Fibroblast of lung (primary cell): ENCODE data around the gene HEPACAM. TPM values are rescaled to one million over a fixed set of nuclear protein-coding genes. Genes with fewer than 3 reads are reported as not detected.

ENCODE experiments used
- DNase-seq, 2 donors: peaks; one replicate each; pipeline versions ENCODE4 v3.0.0 to v3.0.0-alpha.2; 2010; ENCODE audit warnings: low read depth in 2 of 2
- H2AFZ ChIP-seq: 2 replicates; pipeline ENCODE4 v1.5.1; 2012; ENCODE audit warnings: low read length, control low read depth, inconsistent platforms
- H3K27ac ChIP-seq: 2 replicates; pipeline ENCODE4 v1.5.1; 2011; ENCODE audit warnings: low read length, control low read depth; ENCODE audit not compliant: insufficient read depth
- H3K27me3 ChIP-seq: 2 replicates; pipeline ENCODE4 v1.5.1; 2011; ENCODE audit warnings: mild to moderate bottlenecking, low read length; ENCODE audit not compliant: control insufficient read depth, insufficient read depth
- H3K36me3 ChIP-seq: 2 replicates; pipeline ENCODE4 v1.5.1; 2011; ENCODE audit warnings: low read length; ENCODE audit not compliant: control insufficient read depth, insufficient read depth
- H3K4me1 ChIP-seq: 2 replicates; pipeline ENCODE4 v1.5.1; 2011; ENCODE audit warnings: low read length; ENCODE audit not compliant: control insufficient read depth, insufficient read depth; ENCODE audit errors: extremely low read depth
- H3K4me2 ChIP-seq: 2 replicates; pipeline ENCODE4 v1.5.1; 2011; ENCODE audit warnings: low read length, control low read depth; ENCODE audit not compliant: insufficient read depth; ENCODE audit errors: extremely low read depth
- H3K4me3 ChIP-seq, 4 experiments: fragments of 200-600 bp in 1 of 4; sonication (generic) in 1 of 4; replicated peaks in 1 of 4; 2 replicates each; pipeline ENCODE4 v1.5.1; 2011 to 2016; ENCODE audit warnings: low read length in 4 of 4, low read depth in 3 of 4, mild to moderate bottlenecking in 3 of 4, control low read depth in 2 of 4, inconsistent platforms in 1 of 4, mixed read lengths in 1 of 4; ENCODE audit not compliant: insufficient read depth in 1 of 4; ENCODE audit errors: control extremely low read depth in 1 of 4
- H3K79me2 ChIP-seq: 2 replicates; pipeline ENCODE4 v1.5.1; 2012; ENCODE audit warnings: mild to moderate bottlenecking, low read length, inconsistent platforms; ENCODE audit not compliant: control insufficient read depth, insufficient read depth
- H3K9ac ChIP-seq: 2 replicates; pipeline ENCODE4 v1.5.1; 2011; ENCODE audit warnings: mild to moderate bottlenecking, low read length, control low read depth; ENCODE audit not compliant: insufficient read depth
- H3K9me3 ChIP-seq: 2 replicates; pipeline ENCODE4 v1.5.1; 2012; ENCODE audit warnings: low read depth, low read length; ENCODE audit not compliant: control insufficient read depth, insufficient read depth
- H4K20me1 ChIP-seq: 2 replicates; pipeline ENCODE4 v1.5.1; 2011; ENCODE audit warnings: low read length; ENCODE audit not compliant: control insufficient read depth, insufficient read depth; ENCODE audit errors: extremely low read depth
- EZH2 ChIP-seq: IDR thresholded peaks from 2 replicates; pipeline ENCODE4 v1.5.1; 2012; ENCODE audit warnings: low read length, control low read depth, mild to moderate bottlenecking; ENCODE audit errors: missing control alignments
- polyA plus RNA-seq, 2 donors: library from polyadenylated mRNA; depleted of rRNA in 1 of 2; stranded (reverse) in 1 of 2; unstranded in 1 of 2; fragments of >200 nt; gene quantifications; 2 replicates each; pipeline ENCODE4 v1.2.1, GENCODE V29; 2011 to 2012; ENCODE audit warnings: missing spikeins in 1 of 2
- total RNA-seq: library from RNA; depleted of rRNA; stranded (reverse); fragments of >200 nt; gene quantifications from 2 replicates; pipeline ENCODE4 v1.2.1, GENCODE V29; 2014
- TF ChIP-seq, protein P1 (sequence below), 2 donors: IDR thresholded peaks in 1 of 2; conservative IDR thresholded peaks in 1 of 2; 1 replicate in 1 of 2; 2 replicates in 1 of 2; pipeline ENCODE4 v1.5.1; 2011 to 2012; ENCODE audit warnings: low read length in 2 of 2, control low read depth in 1 of 2, inconsistent platforms in 1 of 2, low read depth in 1 of 2, mild to moderate bottlenecking in 1 of 2

Gene HEPACAM
- total and polyA plus RNA-seq, 2 donors (not counting 1 experiment from before 2014, with no cell fraction given), result under 0.01 to 0.11 TPM

GRCh38 chr11:124887667-124888013, 48.2 kb downstream of the HEPACAM start:
- no peak overlapping the region for H2AFZ ChIP-seq

DNA sequence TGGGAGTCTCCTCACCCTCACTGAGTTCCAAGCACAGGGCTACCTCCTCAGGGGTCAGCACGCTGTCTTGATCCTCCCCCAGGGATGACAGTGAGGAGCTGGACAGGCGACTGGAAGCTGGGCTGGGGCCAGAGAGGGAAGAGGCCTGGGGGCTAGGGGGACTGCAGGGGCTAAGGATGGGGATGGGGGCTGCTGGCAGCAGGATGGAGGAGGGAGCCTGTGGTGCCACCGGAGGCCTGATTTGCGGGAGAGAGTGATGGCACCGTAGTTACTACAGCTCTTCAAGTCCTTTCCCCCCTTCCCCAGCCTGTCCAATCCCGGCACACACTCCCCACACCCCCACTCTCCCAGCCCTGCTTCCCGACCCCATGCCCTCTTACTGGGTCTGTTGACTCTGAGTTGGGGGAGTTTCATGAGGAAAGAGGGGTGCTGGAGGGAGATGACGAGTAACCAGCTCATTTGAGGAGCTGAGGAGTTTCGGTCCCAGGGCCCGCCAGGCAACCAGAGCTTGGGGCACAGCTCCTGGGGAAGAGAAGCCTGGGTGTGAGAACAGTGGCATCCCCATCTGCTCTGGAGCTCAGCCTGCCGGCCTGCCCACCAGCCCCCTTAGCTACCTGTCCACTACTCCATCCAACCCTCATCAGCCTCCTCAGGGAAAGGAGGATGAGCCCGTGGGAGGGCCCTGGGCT, 48.7 kb downstream of the HEPACAM start:
- no peak overlapping the region for H3K9ac ChIP-seq
- H3K4me1 ChIP-seq, result peaks cover 6% of the 10 kb centered on the region
- H3K4me3 ChIP-seq, result no peak overlapping the region
- no peaks in the 10 kb centered on the region for H3K79me2 ChIP-seq
- no peaks in the 10 kb centered on the region for H4K20me1 ChIP-seq
- H2AFZ ChIP-seq, result no peak overlapping the region
- no peak for DNase-seq
- no peak overlapping the region for H3K4me2 ChIP-seq
- no peak overlapping the region for H3K27ac ChIP-seq
- no peaks in the 10 kb centered on the region for H3K36me3 ChIP-seq
- TF ChIP-seq, protein P1, sequence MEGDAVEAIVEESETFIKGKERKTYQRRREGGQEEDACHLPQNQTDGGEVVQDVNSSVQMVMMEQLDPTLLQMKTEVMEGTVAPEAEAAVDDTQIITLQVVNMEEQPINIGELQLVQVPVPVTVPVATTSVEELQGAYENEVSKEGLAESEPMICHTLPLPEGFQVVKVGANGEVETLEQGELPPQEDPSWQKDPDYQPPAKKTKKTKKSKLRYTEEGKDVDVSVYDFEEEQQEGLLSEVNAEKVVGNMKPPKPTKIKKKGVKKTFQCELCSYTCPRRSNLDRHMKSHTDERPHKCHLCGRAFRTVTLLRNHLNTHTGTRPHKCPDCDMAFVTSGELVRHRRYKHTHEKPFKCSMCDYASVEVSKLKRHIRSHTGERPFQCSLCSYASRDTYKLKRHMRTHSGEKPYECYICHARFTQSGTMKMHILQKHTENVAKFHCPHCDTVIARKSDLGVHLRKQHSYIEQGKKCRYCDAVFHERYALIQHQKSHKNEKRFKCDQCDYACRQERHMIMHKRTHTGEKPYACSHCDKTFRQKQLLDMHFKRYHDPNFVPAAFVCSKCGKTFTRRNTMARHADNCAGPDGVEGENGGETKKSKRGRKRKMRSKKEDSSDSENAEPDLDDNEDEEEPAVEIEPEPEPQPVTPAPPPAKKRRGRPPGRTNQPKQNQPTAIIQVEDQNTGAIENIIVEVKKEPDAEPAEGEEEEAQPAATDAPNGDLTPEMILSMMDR (conservative IDR thresholded peaks at IDR 0.05 in 1 of 2, IDR thresholded peaks at IDR 0.05 in 1 of 2; ENCODE audit: low read depth in 1 of 2, low read length in 2 of 2), result no peak
- TF ChIP-seq EZH2, result no peak
- H3K27me3 ChIP-seq, result no peaks in the 10 kb centered on the region
- no peaks in the 10 kb centered on the region for H3K9me3 ChIP-seq

More at GRCh38 chr11:124887667-124888013, 48.2 kb downstream of the HEPACAM start:
- no peaks in the 10 kb centered on the region for H3K36me3 ChIP-seq
- no peaks in the 10 kb centered on the region for H3K79me2 ChIP-seq
- no peaks in the 10 kb centered on the region for H3K27me3 ChIP-seq
- H3K4me1 ChIP-seq, result peaks cover 5% of the 10 kb centered on the region
- DNase-seq, result no peak
- no peaks in the 10 kb centered on the region for H4K20me1 ChIP-seq
- no peak overlapping the region for H3K27ac ChIP-seq
- H3K4me2 ChIP-seq, result no peak overlapping the region
- no peaks in the 10 kb centered on the region for H3K9me3 ChIP-seq
- TF ChIP-seq EZH2, result no peak
- TF ChIP-seq, protein P1 (conservative IDR thresholded peaks at IDR 0.05 in 1 of 2, IDR thresholded peaks at IDR 0.05 in 1 of 2; ENCODE audit: low read depth in 1 of 2, low read length in 2 of 2), result no peak
- H3K9ac ChIP-seq, result no peak overlapping the region
- H3K4me3 ChIP-seq, result no peak overlapping the region

DNA sequence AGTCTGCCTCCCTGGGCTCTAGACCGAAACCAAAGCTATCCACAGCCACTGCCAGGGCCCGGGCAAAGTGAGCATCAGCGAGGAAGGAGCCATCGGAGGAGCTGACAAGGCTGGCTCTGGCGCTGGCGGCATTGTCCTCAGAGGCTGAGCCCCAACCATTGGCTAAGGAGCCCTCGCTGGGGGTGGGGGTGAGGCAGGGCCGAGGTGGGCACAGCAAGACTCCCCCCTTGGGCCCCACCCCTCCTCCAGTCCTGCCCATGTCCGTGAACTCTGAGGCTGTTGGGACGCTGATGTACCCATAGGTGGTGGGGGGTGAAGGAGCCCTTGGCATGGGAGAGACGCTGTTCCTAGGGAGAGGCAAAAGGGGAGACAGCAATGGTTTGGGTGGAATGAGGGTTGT, 49.4 kb downstream of the HEPACAM start:
- H2AFZ ChIP-seq, result no peak overlapping the region
- no peak overlapping the region for H3K4me2 ChIP-seq
- H3K27me3 ChIP-seq, result no peaks in the 10 kb centered on the region
- no peaks in the 10 kb centered on the region for H4K20me1 ChIP-seq
- H3K79me2 ChIP-seq, result no peaks in the 10 kb centered on the region
- H3K36me3 ChIP-seq, result no peaks in the 10 kb centered on the region
- no peak for DNase-seq
- no peak for TF ChIP-seq EZH2
- TF ChIP-seq, protein P1 (conservative IDR thresholded peaks at IDR 0.05 in 1 of 2, IDR thresholded peaks at IDR 0.05 in 1 of 2; ENCODE audit: low read depth in 1 of 2, low read length in 2 of 2), result no peak
- no peak overlapping the region for H3K9ac ChIP-seq
- peaks cover 6% of the 10 kb centered on the region for H3K4me1 ChIP-seq
- no peak overlapping the region for H3K27ac ChIP-seq
- H3K9me3 ChIP-seq, result no peaks in the 10 kb centered on the region
- H3K4me3 ChIP-seq, result no peak overlapping the region
